Renal cortical epithelial cell (primary cell): ENCODE results near the gene TLE1. TPM values are rescaled to one million over a fixed set of nuclear protein-coding genes. Genes with fewer than 3 reads are reported as not detected.

Experiments
- DNase-seq: peaks from one replicate; pipeline ENCODE4 v3.0.0-alpha.2; 2011; ENCODE audit warnings: low read depth
- total RNA-seq: library from RNA; depleted of rRNA; stranded (reverse); fragments of >200 nt; gene quantifications from 2 replicates; pipeline ENCODE4 v1.2.3, GENCODE V29; 2014

Gene TLE1
- total RNA-seq, 1 donor from 2014 or later: 103 TPM

DNA sequence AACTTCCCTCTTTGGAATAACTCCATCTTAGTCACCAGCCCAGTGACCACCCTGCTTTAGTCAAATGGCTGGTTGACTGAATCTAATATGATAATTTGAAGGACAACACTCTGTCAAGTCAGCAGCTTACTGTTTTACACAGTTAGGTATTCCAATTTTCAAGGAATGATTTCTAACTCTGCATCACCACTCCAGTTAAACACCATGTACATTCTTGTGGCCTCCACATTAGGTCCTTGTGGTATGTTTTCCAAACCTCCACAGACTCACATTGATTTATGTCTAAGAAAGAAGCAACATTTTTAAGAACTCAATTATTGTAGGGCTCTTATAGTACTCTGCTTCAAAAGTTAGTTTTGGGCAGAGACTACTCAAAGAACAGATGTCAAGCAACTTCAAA is 110.7 kb downstream of the TLE1 start:
- DNase-seq: peak; percentile 84

DNA sequence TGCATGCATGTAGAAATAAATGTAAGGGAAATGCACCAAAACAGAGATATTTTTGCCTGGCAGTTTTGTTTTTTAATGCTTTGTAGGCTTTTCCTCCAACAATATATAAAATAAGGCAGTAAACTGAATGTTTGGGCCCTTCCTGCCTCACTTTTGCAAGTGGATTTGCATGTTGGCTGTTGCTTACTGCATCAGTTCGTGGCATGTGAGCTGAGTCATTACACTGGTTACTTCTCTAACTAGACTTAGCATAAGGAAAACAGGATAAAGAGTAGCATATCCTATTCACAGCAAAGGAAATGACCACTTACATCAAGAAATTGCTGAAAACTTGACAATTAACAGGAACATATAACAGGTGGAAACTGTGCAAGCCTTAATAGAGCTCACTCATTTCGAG is 113.4 kb downstream of the TLE1 start:
- DNase-seq: peak; percentile 84

DNA sequence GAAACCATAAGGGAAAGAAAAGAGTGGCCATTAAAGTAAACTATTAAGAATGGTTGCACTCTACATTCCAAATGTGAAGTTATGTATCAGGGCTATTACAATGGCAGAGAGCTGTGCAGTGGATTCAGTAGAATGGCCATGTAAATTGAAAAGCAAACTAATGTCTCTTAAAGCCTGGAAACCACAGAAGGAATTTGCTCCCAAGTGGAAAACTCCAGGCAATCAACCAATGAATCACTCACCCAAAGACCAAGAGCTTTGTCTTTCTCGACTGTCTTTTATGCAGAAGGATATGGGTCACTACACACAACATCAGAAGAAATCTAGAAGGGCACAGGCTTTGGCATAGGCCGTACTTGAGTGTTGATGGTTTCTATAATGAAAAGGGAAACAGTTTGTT is 114.9 kb downstream of the TLE1 start:
- DNase-seq: peak; percentile 97

DNA sequence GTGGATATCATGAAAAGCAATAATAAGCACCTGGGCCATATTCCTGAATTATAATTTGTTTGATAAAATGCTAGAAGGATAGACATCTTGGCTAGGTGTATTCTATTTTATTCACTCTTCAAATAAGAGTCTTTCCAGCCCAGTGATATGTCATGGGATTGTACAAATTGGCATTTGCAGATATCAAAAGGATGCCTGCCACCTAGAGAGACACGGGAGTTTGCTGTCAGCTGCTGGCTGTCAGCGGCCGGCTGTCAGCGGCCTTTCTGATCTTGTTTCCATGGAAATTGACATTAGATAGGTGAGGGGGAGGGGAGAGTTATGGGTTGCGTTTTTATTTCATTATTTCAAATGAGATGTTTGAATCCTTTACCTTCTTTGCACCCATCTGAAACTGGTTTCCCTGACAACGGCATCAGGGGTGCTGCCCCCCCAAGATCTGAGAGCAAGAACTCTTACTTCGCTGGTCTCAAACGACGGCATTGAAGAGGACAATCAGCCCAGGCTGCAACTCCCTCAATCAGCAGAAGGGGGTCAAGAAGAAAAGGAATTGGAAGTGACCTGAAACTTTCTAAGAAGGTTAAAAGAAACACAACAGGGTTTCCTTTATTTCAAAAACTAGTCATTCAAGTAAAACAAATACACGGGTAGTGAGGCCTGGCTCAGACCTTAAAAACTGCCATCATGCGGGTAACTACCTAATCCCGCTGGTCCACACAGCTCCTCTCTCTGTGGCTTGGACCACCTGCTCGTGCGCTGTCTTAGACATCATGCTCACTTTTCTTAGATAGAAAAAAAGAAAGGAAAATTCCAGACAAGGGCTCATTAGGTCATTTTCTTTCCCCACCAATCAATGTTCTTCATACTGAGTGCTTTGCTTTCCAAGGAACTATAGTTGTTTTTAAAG is 115.7 kb downstream of the TLE1 start:
- DNase-seq: no peak

DNA sequence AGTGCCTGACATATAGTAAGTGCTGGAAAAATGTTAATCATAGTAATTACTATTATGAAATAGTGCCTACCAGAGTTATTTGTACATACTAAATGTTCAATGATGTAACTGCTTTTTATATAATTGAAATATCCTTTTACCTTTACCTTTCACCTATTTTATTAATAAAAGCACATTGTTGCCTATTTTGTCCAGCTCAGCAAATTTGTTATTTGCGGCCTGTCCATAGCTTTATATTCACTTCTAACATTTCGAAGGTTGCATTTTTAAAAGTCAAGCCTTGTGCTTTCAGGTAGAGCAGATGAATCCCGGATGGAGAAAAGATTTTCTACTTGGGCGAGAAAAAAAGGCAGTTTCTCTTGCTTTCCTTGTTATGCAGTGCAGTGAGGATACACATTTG is 119.3 kb downstream of the TLE1 start:
- no peak for DNase-seq

DNA sequence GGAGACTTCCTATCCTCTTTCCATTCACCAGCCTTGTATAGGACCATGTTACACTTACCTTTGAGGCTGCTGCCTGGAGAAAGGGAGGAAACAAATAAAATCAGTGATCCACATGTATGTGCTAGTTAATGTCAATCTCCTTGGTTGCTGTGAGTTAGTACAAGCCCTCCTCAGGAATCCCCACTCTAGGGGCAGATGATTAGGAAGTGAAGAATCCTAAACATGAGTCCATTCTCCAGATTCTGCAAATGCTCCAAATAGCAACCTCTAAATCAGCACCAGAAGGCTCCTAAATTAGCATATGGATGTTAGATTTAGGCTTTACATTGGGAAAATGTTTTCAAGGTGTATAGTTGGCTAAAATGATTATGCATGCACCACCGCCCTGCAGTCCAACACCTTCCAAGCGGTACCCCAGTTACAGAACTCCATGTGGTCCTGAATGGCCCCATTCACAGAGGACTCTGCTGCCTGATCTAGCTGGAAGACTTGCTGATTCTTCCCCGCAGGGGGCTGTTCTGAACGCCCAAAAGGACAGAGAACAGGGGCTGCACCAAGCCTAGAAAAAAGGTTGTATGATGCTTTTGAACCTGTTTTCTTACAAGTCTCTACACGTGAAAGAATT is 123.2 kb downstream of the TLE1 start:
- DNase-seq: no peak

DNA sequence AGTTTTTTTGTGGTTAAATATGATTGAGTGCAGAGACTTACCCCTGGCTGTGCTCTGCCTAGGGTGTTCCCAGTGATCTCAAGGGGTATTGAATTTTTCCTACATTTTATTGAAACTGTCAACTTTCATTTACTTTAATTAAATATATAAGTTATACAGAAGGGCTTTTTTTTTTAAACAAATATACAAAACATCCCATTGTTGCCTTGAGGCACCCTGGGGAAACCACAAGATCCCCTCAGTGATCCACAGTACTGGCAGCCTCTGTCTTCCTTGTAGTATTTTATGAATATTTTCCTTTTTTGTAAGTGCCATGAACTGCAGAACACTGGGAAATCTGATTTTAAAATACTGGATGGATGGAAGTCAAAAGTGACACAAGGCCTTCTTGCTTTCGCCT is 123.7 kb downstream of the TLE1 start:
- no peak for DNase-seq

DNA sequence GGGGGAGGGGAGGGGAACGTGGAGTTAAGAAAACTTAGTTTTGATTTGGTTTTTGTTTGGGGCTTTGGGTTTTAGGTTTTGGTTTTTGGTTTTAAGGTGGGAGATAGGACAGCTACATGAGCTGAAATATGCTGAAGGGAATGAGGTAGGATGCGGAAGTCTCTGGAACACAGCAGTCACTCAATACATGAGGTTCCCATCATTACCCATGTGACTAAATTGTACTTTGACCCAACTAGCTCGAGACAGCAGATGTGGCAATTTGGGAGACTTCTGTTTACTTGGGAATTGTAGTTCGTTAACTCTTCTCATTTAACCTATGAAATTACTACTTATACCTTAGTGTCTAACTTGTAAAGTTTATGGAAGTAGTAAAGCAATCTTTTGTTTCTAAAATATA is 124.2 kb downstream of the TLE1 start:
- DNase-seq: peak; percentile 56

DNA sequence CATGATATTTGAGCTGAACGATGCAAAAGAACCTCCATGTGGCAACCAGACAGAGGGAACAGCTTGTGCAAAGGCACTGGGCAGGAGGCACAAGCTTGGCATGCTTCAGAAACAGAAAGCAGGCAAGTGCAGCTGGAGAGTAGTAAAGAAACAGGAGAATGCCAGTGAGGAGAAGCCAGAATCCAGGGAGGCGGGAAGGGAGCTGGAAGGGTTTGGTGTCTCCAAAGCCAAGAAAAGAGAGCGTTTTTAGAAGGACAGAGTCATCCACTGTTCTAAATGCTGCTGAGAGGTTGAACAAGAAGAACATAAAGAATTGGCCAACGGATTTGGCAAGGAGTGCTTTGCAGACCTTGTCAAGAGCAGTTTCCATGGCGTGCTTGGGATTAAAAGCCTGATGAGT is 124.7 kb downstream of the TLE1 start:
- DNase-seq: no peak

DNA sequence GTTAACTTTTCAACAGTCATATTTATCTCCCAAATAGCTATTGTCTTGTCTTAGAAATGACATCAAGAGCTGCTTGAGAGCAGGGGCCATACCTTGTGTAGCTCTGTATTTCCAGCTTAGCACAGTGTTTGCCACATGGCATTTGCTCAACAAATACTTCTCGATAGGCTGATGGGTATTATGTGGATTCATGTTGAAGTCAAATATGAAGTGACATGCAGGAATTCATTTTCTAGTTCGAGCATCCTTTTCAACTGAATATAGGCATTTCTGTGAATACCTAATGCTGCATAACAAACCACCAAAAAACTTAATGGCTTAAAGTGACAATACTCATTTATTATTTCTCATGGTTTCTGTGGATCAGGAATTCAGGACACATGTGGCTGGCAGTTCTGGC is 125.6 kb downstream of the TLE1 start:
- DNase-seq: no peak

DNA sequence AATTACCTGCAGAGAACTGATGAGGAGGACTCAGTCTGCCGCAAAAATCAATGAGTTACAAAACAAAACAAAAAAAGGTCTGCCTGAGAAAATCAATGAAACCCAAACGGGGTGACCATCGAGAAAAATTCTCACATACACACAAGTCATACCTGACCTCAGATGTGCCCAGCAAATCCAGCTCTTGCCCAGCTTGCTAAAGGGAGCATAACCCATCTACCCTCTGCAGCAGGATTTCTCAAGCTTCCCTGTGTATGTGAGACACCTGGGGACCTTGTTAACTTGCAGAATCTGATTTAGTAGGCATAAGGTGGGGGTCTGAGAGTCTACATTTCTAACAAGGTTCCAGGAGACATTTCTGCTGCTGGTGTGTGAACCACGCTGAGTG is 126.3 kb downstream of the TLE1 start:
- no peak for DNase-seq

DNA sequence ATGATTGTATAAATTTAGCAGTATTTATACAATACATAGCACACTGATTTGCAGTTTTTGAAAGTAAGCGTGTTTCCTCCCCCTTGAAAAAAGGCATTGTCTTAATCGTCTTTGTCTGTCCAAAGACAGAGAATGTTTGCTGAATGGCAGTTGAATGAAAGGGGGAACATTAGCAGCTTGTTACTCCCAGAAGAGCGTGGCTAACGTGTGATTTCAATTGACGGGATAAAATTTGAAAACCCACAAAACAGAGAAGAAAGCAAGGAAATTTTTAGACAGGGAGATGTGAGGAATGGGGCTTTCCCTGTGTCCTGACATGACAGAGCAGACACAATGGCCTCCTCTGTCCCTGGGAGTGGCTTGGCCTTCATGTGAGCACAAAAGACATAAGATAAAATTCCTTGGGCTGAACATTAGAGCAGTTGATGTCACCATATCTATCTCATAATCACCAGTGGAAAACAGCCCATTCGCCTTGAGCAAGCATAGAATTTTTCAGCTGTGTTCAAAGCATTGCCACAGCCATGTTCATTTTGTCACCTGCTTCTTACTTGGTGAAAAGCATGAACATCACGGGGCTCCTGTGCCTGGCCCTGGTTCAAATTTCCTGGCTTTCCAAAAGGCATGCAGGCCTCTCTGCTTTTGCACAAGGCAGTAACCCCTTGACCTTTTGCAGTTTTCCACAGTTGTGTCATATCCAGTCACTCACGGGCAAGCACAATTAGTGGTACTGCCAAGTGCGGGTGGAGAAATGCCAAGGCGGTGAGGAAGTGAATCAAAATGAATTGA is 126.9 kb downstream of the TLE1 start:
- DNase-seq: peak; percentile 100

DNA sequence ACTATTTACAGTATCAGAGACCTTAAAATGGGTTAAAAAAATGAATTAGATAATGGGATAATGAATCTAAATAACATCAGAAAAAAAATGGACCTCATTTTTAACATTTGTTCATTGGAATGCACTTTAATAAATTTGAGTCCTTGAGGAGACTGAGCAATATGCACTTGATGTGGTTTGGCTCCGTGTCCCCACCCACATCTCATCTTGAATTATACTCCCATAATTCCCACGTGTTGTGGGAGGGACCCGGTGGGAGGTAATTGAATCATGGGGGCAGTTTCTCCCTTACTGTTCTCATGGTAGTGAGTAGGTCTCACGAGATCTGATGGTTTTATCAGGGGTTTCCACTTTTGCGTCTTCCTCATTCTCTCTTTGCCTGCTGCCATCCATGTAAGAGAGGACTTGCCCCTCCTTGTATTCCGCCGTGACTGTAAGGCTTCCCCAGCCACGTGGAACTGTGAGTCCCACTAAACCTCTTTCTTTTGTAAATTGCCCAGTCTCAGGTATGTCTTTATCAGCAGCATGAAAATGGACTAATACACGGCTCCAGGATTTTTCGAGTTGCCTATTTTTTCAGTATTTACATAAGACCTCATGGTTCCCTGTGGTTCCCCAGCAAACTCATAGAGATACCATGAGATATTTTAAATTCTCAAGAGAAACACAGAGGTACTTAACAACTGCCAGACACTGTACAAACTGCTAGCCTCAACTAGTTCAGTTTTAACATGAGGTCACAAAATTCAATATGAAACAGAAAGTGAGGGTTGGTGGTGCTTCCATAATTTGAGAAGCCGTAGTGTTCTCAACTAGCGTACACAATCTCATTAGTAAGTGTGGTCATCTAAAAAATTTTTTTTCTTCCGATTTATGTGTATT is 128.3 kb downstream of the TLE1 start:
- DNase-seq: no peak

DNA sequence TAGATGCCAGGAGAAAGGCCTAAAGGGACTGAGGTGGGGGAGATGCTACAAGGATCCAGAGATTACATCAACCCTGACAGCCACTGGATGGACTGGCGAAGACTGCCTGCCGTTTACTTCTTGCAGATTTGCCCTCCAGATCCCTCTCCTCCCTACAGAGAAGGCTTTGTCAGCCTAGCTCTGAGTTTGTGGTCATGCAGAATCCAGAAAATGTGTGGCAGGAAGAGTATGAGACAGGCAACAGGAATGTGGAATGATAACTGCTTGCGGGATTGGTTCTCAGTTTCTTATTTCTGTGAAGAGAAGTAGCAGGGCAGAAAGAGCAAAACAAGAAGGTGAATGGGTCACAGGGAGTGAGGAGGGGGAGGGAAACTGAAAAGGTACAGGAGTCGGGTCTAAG is 129.6 kb downstream of the TLE1 start:
- peak; percentile 98 for DNase-seq

DNA sequence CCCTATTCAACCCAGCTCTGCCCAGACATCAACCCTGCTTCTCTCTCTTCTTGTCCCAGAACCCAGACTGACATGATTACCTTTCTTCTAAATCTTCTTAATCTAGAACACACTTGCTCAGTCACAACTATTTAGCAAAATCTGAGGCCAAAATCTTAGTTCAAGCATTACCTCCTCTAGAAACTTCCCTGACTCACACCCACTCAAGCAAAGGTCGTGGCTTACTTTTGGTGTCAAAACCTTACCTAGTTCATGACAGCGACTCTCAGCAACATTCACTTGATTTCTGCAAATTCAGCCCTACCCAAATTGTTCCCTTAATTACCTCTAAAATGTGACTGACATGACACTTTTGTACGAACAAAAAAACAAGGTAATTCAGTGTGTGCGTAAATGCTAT is 130.2 kb downstream of the TLE1 start:
- peak; percentile 9 for DNase-seq

DNA sequence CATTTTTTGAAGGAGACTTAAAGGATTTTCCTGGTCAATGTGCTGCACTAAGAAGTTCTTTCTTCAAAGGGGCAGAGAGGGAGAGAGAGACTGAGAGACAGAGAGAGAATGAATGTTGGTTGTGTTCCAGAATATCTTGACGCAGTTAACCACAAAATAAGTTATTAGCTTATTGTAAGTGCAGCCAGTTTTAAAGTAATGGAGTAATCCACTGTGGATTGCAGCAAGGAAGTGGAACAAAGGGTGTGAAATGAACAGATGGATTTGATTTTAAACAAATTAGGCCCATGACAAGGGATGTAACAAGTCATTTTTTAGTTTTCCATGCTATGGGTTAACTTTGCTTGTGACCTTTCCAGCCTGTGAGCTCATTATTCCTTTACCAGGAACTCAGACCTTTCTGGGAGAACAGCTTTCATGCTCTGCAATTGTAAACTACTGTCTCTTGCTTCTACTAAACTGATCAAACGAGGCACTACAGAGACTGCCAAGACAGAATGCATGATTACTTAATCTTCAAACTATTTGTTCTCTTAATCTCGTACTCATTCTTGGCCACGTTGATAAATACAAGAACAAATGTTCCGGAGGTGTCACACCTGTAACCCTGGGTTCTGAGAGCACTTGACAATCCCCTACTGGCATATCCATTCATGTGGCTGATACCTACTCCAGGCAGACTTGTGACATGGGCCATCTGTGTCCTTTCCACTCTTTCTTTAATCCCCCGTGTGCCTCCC is 131.1 kb downstream of the TLE1 start:
- DNase-seq: peak; percentile 88

DNA sequence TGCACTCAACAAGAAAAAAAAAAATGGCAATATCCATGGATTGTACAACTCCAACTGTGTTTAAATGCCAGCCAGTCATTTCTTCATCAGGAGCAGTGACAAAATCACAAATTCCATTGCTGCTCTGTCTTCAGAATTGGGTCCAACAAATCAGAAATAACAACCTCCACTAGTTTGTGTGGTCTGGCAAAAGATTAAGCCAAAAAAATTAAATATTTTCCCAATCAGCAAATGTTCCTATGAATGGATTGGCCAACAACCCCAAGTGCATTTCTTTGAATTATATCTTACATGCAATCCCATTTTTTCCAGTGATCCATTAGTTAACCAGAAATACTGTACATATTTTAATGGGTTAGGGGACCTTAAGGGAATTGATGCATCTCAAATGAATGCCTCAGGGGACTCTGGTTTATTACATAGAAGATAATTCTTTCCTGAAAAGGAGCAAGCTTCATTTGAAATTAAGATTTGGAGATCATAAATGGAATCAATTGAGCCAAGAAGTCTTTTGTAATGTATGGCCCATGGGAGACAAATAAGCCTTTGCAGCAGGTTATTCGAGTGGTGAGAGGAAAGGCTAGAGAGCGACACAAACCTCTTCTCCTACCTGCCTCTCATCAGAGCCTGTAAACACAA is 131.8 kb downstream of the TLE1 start:
- peak; percentile 16 for DNase-seq

DNA sequence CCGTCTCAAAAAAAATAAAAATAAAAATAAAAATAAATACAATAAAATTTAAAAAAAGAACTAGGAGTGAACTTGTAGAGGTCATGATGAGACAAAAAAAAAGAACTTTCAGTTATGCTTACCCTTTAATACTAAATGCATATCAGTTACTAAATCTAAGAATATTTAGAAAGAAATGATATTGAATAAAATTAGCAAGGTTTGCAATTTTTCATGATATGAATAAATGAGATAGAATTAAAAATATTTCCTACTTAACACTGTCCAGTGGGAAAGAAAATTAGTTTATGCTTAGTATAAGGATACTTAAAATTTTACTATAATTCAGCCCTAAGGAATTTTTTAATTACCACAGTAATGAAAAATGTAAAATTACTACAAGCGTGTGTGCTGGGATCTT is 132.4 kb downstream of the TLE1 start:
- no peak for DNase-seq

DNA sequence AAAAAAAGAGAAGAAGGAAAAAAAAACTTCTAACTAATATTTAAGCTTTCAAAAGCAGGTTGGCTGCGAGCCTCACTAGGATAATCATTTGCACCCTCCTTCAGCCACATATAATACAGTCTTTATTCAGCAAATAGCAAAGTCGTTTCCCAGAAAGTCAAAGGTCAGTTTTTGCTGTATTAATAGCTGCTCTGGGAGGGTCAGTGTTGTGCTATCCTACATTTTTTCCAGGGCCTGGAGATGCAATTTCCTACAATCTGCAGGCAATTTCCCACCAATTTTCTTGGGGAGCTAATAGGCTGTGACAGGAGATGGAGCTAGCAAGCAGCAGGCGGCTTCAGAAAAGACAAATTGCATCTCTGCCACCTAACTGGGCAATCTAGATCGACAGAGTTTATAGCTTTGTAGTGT is 136.8 kb downstream of the TLE1 start:
- DNase-seq: no peak

DNA sequence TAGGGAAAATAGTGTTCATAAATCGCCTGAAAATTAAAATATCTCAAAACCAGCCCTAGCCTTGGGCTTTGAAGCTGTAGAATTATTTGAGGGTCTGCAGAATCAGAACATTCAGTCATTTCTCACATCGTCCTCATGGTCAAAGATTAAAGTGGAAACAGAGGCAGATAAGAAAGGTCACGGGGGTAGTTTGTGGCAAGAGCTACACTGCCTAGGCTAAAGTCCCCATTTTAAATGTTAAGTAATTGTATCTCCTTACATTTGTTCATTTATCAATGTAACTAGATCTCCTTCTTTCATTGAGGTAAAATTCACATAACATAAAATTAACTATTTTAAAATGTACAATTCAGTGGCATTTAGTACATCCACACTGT is 139.2 kb downstream of the TLE1 start:
- no peak for DNase-seq
